OCI-LY7 (cell line): Measurements from ENCODE around the gene GIMAP7.

ENCODE experiments used
- CTCF ChIP-seq: fragments of 200-600 bp; sonication (generic); conservative IDR thresholded peaks from 2 replicates; pipeline ENCODE4 v1.5.1; 2014; ENCODE audit warnings: mild to moderate bottlenecking, antibody characterized with exemption, low read length, moderate library complexity, mixed read lengths
- EZH2phosphoT487 ChIP-seq: fragments of 200-600 bp; sonication (generic); IDR thresholded peaks from 2 replicates; pipeline ENCODE4 v1.6.1; 2018; ENCODE audit warnings: low read depth, borderline replicate concordance, mild to moderate bottlenecking, mixed run types, antibody characterized with exemption, low read length, moderate library complexity, mixed read lengths

GRCh38 chr7:150564566-150564965 is 49.9 kb downstream of the GIMAP7 start:
- TF ChIP-seq CTCF, result no peak
- TF ChIP-seq EZH2phosphoT487, result no peak
